Measurements from ENCODE around the gene PTOV1.
A peak's percentile ranks its signal among the peaks of the same experiment; 100 is the strongest.

Gene PTOV1

DNA sequence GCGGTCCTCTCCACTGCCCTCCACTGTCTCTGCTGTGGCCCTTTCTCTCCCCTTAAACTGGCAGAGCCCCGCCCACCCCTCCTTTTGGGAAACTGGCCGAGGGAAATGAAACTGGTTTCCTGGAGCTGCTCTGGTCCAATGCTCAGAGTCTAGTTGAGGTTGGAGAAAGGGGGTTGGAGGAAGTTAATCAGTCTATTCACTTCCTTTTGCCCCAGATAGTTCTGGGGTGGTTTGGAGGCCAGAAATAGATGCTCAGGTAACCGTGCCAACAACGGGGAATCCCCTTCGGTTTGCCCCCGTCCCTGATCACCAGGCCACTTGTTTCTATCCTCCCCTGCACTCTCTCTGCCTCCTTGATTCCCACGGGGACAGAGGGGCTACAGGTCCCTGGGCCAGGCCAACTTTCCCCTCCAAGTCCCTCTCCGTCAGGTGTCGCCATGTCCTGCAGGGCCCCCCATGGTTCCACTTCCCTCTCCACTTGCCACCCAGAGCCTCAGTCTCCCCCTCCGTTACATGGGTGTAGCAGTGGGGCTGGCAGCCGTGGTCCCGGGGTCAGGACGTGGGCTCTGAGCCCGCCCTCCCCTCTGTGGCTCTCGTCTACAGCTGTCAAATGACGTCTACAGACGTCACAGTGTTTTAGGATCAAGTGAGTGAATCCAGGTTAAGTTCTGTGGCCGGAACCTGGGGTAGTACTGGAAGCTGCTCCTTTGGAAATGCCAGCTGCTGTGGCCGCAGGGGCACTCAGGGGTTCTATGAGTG lies 46.1 kb downstream of the PTOV1 start, which contains the start of gene IL4I1:
Gene IL4I1 (minus strand): TSS at position 25 of the 759 bp plus-strand sequence. CDS start 727 bp downstream, outside the sequence.
- Histone ChIP-seq H3K36me3 (ENCODE audit: control insufficient read depth, insufficient read depth, low read length) (no peaks in the 10 kb centered on the region), H3K9me3 (ENCODE audit: control insufficient read depth, low read length) (no peaks in the 10 kb centered on the region), H3K4me3 (ENCODE audit: insufficient read depth, low read depth, low read length, poor library complexity, severe bottlenecking) (peak within 1 kb of the TSS; percentile 47), H3K27me3 (replicated peaks; ENCODE audit: control insufficient read depth, insufficient read depth, low read length, poor library complexity, severe bottlenecking) (no peaks in the 10 kb centered on the region), H3K27ac (ENCODE audit: insufficient read depth, low read length, poor library complexity, severe bottlenecking) (peak within 1 kb of the TSS; percentile 99), H3K4me1 (ENCODE audit: control insufficient read depth, insufficient read depth, low read length, poor library complexity, severe bottlenecking) (peaks cover 33% of the 10 kb centered on the region)
- peak; percentile 70 to 75 (median 73) for DNase-seq

DNA sequence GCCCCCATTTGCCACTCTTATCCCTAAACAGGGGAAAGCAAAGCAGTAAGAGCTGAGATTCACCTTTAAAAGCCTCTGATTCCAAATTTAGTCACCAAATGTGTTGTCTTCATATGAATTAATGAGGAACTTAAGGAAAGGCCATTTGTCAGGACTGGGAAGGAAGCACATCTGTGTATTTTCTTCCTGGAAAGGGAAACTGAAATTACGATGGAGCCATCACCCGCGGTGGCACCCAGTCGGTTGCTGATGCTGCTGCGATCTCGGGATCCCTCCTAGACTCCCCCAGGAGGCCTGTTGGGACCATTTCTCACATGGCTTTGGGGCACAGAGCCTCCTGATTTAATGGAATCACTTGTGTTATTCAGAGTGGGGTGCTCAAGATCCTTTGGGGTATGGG lies 53.2 kb downstream of the PTOV1 start:
- Histone ChIP-seq H3K4me1 (ENCODE audit: control insufficient read depth, insufficient read depth, low read length, poor library complexity, severe bottlenecking) (no peaks in the 10 kb centered on the region), H3K27ac (ENCODE audit: insufficient read depth, low read length, poor library complexity, severe bottlenecking) (no peak overlapping the region), H3K9me3 (ENCODE audit: control insufficient read depth, low read length) (no peaks in the 10 kb centered on the region), H3K27me3 (replicated peaks; ENCODE audit: control insufficient read depth, insufficient read depth, low read length, poor library complexity, severe bottlenecking) (no peaks in the 10 kb centered on the region), H3K36me3 (ENCODE audit: control insufficient read depth, insufficient read depth, low read length) (peaks cover 21% of the 10 kb centered on the region), H3K4me3 (ENCODE audit: insufficient read depth, low read depth, low read length, poor library complexity, severe bottlenecking) (no peak overlapping the region)
- DNase-seq = no peak

DNA sequence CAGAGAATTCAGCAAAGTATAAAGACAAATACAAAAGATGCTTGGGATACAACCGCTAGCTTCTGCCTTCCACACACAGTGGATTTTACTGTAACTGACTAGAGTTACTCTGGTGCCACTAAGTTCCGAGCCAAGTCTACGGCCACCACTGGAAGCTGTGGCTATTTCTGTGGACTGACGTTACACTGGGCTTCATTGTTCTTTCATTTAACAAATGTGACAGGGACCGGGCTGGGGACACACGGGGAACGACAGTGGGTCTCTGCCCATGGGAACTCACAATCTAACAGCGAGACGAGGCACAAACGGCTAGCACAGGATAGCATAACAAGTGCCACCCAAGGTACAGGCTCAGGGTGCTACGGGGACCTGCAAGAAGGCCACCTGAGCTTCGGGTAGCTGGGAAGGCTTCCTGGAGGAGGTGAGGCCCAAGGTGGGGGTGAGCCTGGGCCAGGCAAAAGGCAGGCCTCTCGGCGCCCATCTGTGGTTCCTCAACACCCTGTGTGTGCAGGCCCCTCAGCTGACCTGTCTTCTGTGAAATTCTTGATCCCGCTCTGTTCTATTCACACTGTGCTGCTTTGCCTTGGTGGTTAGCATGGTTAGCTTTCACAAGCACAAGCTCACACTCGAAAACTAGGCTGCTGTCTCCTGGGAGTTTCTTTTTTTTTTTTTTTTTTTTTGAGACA lies 56.1 kb downstream of the PTOV1 start:
- Histone ChIP-seq H3K36me3 (ENCODE audit: control insufficient read depth, insufficient read depth, low read length) (peaks cover 30% of the 10 kb centered on the region), H3K27me3 (replicated peaks; ENCODE audit: control insufficient read depth, insufficient read depth, low read length, poor library complexity, severe bottlenecking) (no peaks in the 10 kb centered on the region), H3K27ac (ENCODE audit: insufficient read depth, low read length, poor library complexity, severe bottlenecking) (no peak overlapping the region), H3K4me3 (ENCODE audit: insufficient read depth, low read depth, low read length, poor library complexity, severe bottlenecking) (no peak overlapping the region), H3K4me1 (ENCODE audit: control insufficient read depth, insufficient read depth, low read length, poor library complexity, severe bottlenecking) (peaks cover 11% of the 10 kb centered on the region), H3K9me3 (ENCODE audit: control insufficient read depth, low read length) (no peaks in the 10 kb centered on the region)
- DNase-seq = no peak

DNA sequence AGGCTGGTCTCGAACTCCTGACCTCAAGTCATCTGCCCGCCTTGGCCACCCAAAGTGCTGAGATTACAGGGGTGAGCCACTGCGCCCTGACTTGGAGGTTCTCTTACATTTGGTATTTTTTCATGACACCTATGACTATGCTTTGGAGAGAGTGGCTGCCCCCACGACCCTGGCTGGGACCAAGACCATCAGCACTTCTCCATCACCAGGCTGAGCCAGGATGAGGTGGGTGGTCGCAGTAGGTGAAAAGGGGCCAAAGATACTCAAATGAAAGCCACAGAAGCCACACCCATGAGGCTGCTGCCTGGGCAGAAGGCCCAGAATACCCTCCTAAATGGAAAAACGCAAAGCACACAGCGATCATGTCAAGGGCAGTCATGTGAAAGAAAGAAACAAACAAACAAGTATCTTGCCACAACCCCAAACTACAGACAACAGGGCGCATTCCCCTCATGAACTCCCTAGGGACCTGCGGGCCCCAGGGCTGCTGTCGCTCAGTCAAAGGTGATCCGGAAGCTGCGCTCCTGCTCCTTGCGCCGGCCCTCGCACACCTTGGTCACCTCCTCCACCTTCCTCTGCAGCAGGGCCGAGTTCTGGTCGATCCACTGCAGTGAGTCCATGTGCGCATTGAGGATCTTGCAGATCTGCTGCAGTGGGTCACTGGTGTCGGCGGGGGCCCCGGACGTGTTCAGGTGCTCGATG lies 56.9 kb downstream of the PTOV1 start:
- Histone ChIP-seq H3K4me1 (ENCODE audit: control insufficient read depth, insufficient read depth, low read length, poor library complexity, severe bottlenecking) (peaks cover 11% of the 10 kb centered on the region), H3K9me3 (ENCODE audit: control insufficient read depth, low read length) (no peaks in the 10 kb centered on the region), H3K4me3 (ENCODE audit: insufficient read depth, low read depth, low read length, poor library complexity, severe bottlenecking) (no peak overlapping the region), H3K27me3 (replicated peaks; ENCODE audit: control insufficient read depth, insufficient read depth, low read length, poor library complexity, severe bottlenecking) (no peaks in the 10 kb centered on the region), H3K27ac (ENCODE audit: insufficient read depth, low read length, poor library complexity, severe bottlenecking) (no peak overlapping the region), H3K36me3 (ENCODE audit: control insufficient read depth, insufficient read depth, low read length) (peaks cover 32% of the 10 kb centered on the region)
- no peak for DNase-seq

DNA sequence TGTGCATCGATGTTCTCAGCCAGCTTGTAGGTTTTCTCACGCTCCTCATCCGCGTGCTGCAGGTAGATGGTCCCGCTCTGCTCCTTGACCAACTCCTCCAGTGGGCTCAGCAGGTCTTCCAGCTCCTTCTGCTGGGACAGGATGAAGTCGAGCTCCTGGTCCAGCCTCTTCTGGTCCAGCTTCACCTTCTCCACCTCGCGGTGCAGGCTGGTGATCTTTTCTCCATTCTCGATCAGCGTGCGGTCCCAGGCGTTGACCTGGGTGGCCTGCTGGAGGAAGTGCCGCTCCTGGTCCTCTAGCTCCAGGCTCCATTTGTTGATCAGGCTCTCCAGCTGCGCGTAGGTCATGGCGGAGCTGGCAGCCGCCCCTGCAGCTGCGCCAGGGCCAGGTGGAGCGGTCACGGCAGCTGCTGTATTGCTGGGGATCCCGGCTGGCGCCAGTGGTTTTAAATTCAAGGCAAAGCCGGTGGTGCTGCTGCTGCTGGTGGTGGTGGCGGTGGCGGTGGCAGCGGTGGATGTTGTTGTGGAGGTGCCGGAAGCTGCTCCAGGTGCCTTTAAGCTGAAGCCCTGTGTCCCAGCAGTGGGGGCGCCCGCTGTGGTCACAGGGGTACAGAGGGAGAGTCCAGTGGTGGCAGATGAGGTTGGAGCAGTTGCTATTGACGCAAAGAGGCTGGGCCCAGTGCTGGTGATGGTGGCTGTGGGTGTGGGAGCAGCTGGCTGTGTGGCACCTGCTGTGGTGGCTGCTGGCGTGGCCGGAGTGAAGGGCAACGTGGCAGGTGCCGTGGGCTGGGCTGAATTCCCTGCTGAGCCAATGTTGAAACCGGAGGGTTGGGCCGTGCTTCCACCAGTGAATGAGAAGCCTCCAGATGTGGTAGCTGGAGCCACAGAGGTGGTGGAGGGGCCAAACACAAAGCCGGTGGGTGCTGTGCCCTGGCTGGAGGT lies 57.8 kb downstream of the PTOV1 start:
- H3K4me1 ChIP-seq (ENCODE audit: control insufficient read depth, insufficient read depth, low read length, poor library complexity, severe bottlenecking) = peaks cover 11% of the 10 kb centered on the region
- no peaks in the 10 kb centered on the region for H3K9me3 ChIP-seq (ENCODE audit: control insufficient read depth, low read length)
- H3K36me3 ChIP-seq (ENCODE audit: control insufficient read depth, insufficient read depth, low read length) = peaks cover 41% of the 10 kb centered on the region

DNA sequence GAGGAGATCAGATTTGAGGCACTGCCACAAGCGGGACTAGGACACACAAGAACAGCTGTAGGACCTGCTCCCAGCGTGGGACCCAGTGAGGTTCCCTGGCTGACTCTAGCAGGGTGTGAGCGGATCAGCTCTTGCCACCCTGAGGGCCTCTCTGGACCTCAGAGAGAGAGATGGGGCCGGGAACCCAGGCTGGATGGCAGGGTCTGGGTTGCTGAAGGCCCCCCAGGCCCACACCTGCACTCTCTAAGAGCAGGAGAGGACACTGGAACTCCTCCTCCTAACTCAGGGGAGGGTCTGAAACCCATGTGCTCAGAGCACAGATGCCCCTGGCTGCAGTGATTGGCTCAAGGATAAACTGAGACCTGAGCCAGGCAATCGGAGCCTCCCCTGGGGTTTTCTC lies 59.2 kb downstream of the PTOV1 start:
- Histone ChIP-seq H3K27me3 (replicated peaks; ENCODE audit: control insufficient read depth, insufficient read depth, low read length, poor library complexity, severe bottlenecking) (no peaks in the 10 kb centered on the region), H3K36me3 (ENCODE audit: control insufficient read depth, insufficient read depth, low read length) (peaks cover 48% of the 10 kb centered on the region), H3K4me3 (ENCODE audit: insufficient read depth, low read depth, low read length, poor library complexity, severe bottlenecking) (no peak overlapping the region), H3K4me1 (ENCODE audit: control insufficient read depth, insufficient read depth, low read length, poor library complexity, severe bottlenecking) (peaks cover 11% of the 10 kb centered on the region), H3K27ac (ENCODE audit: insufficient read depth, low read length, poor library complexity, severe bottlenecking) (no peak overlapping the region), H3K9me3 (ENCODE audit: control insufficient read depth, low read length) (no peaks in the 10 kb centered on the region)
- no peak for DNase-seq

More for the DNA sequence above, 57.8 kb downstream of the PTOV1 start:
- no peak for DNase-seq
- Histone ChIP-seq H3K4me3 (ENCODE audit: insufficient read depth, low read depth, low read length, poor library complexity, severe bottlenecking) (no peak overlapping the region), H3K27ac (ENCODE audit: insufficient read depth, low read length, poor library complexity, severe bottlenecking) (no peak overlapping the region), H3K27me3 (replicated peaks; ENCODE audit: control insufficient read depth, insufficient read depth, low read length, poor library complexity, severe bottlenecking) (no peaks in the 10 kb centered on the region)
